ENCODE measurements around the gene NT5C3A.

The NT5C3A gene

GRCh38 chr7:33091641-33092191, 29.1 kb upstream of the NT5C3A start:
- Mint-ChIP-seq H3K4me3 (no peak overlapping the region), H3K27ac (no peak overlapping the region), H3K27me3 (ENCODE audit: low read depth, poor library complexity) (peaks cover 8% of the 10 kb centered on the region), H3K4me1 (no peaks in the 10 kb centered on the region), H3K36me3 (ENCODE audit: low read depth) (peaks cover 38% of the 10 kb centered on the region), H3K9me3 (no peaks in the 10 kb centered on the region)
- DNase-seq = no peak
- TF ChIP-seq CTCF (IDR thresholded peaks at IDR 0.05) = no peak

- Mint-ChIP-seq H3K36me3 (ENCODE audit: low read depth) (peaks cover 32% of the 10 kb centered on the region), H3K27ac (no peak overlapping the region), H3K9me3 (peaks cover 3% of the 10 kb centered on the region), H3K4me1 (no peaks in the 10 kb centered on the region), H3K27me3 (ENCODE audit: low read depth, poor library complexity) (peaks cover 8% of the 10 kb centered on the region), H3K4me3 (no peak overlapping the region)
- no peak for TF ChIP-seq CTCF (IDR thresholded peaks at IDR 0.05)
- no peak for DNase-seq
Measured at GRCh38 chr7:33091111-33091531, 28.5 kb upstream of the NT5C3A start.

- no peak for DNase-seq
- H3K4me1 Mint-ChIP-seq = no peaks in the 10 kb centered on the region
- H3K9me3 Mint-ChIP-seq = peaks cover 5% of the 10 kb centered on the region
- H3K27me3 Mint-ChIP-seq (ENCODE audit: low read depth, poor library complexity) = peaks cover 8% of the 10 kb centered on the region
- H3K27ac Mint-ChIP-seq = no peak overlapping the region
- no peak overlapping the region for H3K4me3 Mint-ChIP-seq
- no peak for TF ChIP-seq CTCF (IDR thresholded peaks at IDR 0.05)
- peaks cover 15% of the 10 kb centered on the region for H3K36me3 Mint-ChIP-seq (ENCODE audit: low read depth)
Measured at GRCh38 chr7:33089142-33089541, 26.6 kb upstream of the NT5C3A start.

GRCh38 chr7:33087858-33088257, 25.3 kb upstream of the NT5C3A start:
- Mint-ChIP-seq H3K9me3 (peaks cover 5% of the 10 kb centered on the region), H3K27ac (no peak overlapping the region), H3K4me1 (no peaks in the 10 kb centered on the region), H3K36me3 (ENCODE audit: low read depth) (peaks cover 3% of the 10 kb centered on the region), H3K4me3 (no peak overlapping the region), H3K27me3 (ENCODE audit: low read depth, poor library complexity) (peaks cover 8% of the 10 kb centered on the region)
- no peak for TF ChIP-seq CTCF (IDR thresholded peaks at IDR 0.05)
- DNase-seq = no peak

GRCh38 chr7:33087356-33087755, 24.8 kb upstream of the NT5C3A start:
- Mint-ChIP-seq H3K9me3 (peaks cover 5% of the 10 kb centered on the region), H3K4me1 (no peaks in the 10 kb centered on the region), H3K4me3 (no peak overlapping the region), H3K27me3 (ENCODE audit: low read depth, poor library complexity) (peaks cover 8% of the 10 kb centered on the region), H3K27ac (no peak overlapping the region), H3K36me3 (ENCODE audit: low read depth) (no peaks in the 10 kb centered on the region)
- DNase-seq = no peak
- TF ChIP-seq CTCF (IDR thresholded peaks at IDR 0.05) = no peak

All from nephron progenitor cell (in vitro differentiated cells).